Loucy (cell line): ENCODE measurements around the gene IL2RG.

Experiments used
- EZH2phosphoT487 ChIP-seq: fragments of 200-600 bp; IDR thresholded peaks from 2 replicates; pipeline ENCODE4 v1.6.1; 2018; ENCODE audit warnings: antibody characterized with exemption, mild to moderate bottlenecking, moderate library complexity, borderline replicate concordance
- TF ChIP-seq, protein P1 (sequence below): fragments of 200-600 bp; sonication (generic); conservative IDR thresholded peaks from 2 replicates; pipeline ENCODE4 v1.5.1; 2014; ENCODE audit warnings: mild to moderate bottlenecking, antibody characterized with exemption, low read length

DNA sequence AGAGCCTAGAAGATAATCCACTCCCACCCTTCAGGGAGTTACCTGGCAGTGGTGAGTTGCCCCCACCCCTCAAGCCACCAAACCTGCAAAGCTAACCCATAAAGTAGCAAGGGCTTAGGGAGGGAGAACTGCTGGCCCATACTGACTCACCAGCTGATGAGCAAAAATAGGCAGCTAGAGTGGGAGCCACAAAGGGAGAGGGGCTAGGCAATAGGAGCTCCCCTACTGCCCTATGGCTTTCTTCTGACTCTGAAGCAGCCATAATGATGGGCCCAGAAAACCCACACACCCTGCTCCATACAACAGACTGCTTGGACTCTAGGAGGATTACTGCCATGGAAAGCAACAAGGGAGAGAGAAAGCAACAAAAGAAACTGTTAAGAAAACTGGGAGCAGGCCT is 51.2 kb downstream of the IL2RG start:
- TF ChIP-seq, protein P1, sequence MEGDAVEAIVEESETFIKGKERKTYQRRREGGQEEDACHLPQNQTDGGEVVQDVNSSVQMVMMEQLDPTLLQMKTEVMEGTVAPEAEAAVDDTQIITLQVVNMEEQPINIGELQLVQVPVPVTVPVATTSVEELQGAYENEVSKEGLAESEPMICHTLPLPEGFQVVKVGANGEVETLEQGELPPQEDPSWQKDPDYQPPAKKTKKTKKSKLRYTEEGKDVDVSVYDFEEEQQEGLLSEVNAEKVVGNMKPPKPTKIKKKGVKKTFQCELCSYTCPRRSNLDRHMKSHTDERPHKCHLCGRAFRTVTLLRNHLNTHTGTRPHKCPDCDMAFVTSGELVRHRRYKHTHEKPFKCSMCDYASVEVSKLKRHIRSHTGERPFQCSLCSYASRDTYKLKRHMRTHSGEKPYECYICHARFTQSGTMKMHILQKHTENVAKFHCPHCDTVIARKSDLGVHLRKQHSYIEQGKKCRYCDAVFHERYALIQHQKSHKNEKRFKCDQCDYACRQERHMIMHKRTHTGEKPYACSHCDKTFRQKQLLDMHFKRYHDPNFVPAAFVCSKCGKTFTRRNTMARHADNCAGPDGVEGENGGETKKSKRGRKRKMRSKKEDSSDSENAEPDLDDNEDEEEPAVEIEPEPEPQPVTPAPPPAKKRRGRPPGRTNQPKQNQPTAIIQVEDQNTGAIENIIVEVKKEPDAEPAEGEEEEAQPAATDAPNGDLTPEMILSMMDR = no peak
- TF ChIP-seq EZH2phosphoT487 = no peak
